Spinal cord (tissue), 10 donors: ENCODE data around the gene CRK. TPM values are rescaled to one million over a fixed set of nuclear protein-coding genes. Genes with fewer than 3 reads are reported as not detected.
"Not testable (repeated sequence)": the region's sequence is repeated elsewhere in the genome, so short reads cannot be mapped to it uniquely, and the experiment has no call there.

Source experiments
- DNase-seq, 6 donors: peaks; one replicate each; pipeline versions ENCODE4 v3.0.0 to v3.0.0-alpha.2; 2013 to 2015; ENCODE audit warnings: low spot score in 6 of 6, low read depth in 4 of 6
- H3K27ac ChIP-seq: one replicate; pipeline ENCODE4 v1.5.1; 2013; ENCODE audit warnings: low read depth, low read length, control low read depth
- H3K27me3 ChIP-seq: one replicate; pipeline ENCODE4 v1.6.1; 2013; ENCODE audit warnings: low read length; ENCODE audit not compliant: control insufficient read depth, insufficient read depth
- H3K36me3 ChIP-seq: one replicate; pipeline ENCODE4 v1.6.1; 2013; ENCODE audit warnings: low read length; ENCODE audit not compliant: control insufficient read depth, insufficient read depth
- H3K4me1 ChIP-seq: one replicate; pipeline ENCODE4 v1.6.1; 2013; ENCODE audit warnings: low read length; ENCODE audit not compliant: control insufficient read depth, insufficient read depth
- H3K4me3 ChIP-seq: one replicate; pipeline ENCODE4 v1.5.1; 2013; ENCODE audit warnings: low read depth, low read length, control low read depth
- H3K9me3 ChIP-seq: one replicate; pipeline ENCODE4 v1.6.1; 2013; ENCODE audit warnings: low read length; ENCODE audit not compliant: control insufficient read depth, insufficient read depth
- WGBS: methylation state at CpG from one replicate; pipeline ENCODE4 v1.1.5; 2013; ENCODE audit warnings: missing lambda C conversion rate; ENCODE audit not compliant: insufficient coverage; 5-methylcytosine and 5-hydroxymethylcytosine counted together
- polyA plus RNA-seq, 2 donors: library from polyadenylated mRNA; unstranded; fragments of 120-200 nt; gene quantifications; one replicate each; pipeline ENCODE4 v1.2.1, GENCODE V29; 2013; ENCODE audit not compliant: insufficient read length in 2 of 2
- total RNA-seq, 2 donors: library from RNA; depleted of rRNA in 1 of 2; stranded (reverse); fragments of 120-200 nt in 1 of 2; fragments of >200 nt in 1 of 2; gene quantifications; one replicate each; pipeline versions ENCODE4 v1.2.3 to v1.2.4, GENCODE V29; 2013 to 2014
- donor health status: healthy.

The CRK gene
- total and polyA plus RNA-seq, 4 donors: 70.2 to 105 (median 80.5) TPM

GRCh38 chr17:1438593-1439083, 17.4 kb downstream of the CRK start:
- Histone ChIP-seq H3K36me3 (peaks cover 28% of the 10 kb centered on the region), H3K4me1 (no peaks in the 10 kb centered on the region), H3K27me3 (no peaks in the 10 kb centered on the region), H3K27ac (no peak overlapping the region), H3K4me3 (no peak overlapping the region), H3K9me3 (no peaks in the 10 kb centered on the region)
- 94% methylated on average over 3 of the region's 11 CpGs for WGBS
- no peak for DNase-seq

- WGBS: no CpG with 5 or more reads among the region's 3 CpGs
- Histone ChIP-seq H3K9me3 (no peaks in the 10 kb centered on the region), H3K27me3 (no peaks in the 10 kb centered on the region), H3K27ac (no peak overlapping the region), H3K4me1 (no peaks in the 10 kb centered on the region), H3K36me3 (peaks cover 39% of the 10 kb centered on the region), H3K4me3 (no peak overlapping the region)
- no peak for DNase-seq
Observed at GRCh38 chr17:1435326-1435725, 20.7 kb downstream of the CRK start.

GRCh38 chr17:1434150-1434549, 21.9 kb downstream of the CRK start:
- Histone ChIP-seq H3K9me3 (no peaks in the 10 kb centered on the region), H3K4me1 (no peaks in the 10 kb centered on the region), H3K4me3 (no peak overlapping the region), H3K27ac (no peak overlapping the region), H3K27me3 (no peaks in the 10 kb centered on the region), H3K36me3 (peaks cover 42% of the 10 kb centered on the region)
- no peak for DNase-seq
- 100% methylated on average over 1 of the region's 3 CpGs for WGBS

GRCh38 chr17:1431631-1432104, 24.4 kb downstream of the CRK start:
- Histone ChIP-seq H3K9me3 (no peaks in the 10 kb centered on the region), H3K4me1 (no peaks in the 10 kb centered on the region), H3K27me3 (no peaks in the 10 kb centered on the region), H3K27ac (no peak overlapping the region), H3K4me3 (no peak overlapping the region), H3K36me3 (peaks cover 39% of the 10 kb centered on the region)
- no peak for DNase-seq
- 86% methylated on average over 1 of the region's 2 CpGs for WGBS

GRCh38 chr17:1423456-1424135, 32.4 kb downstream of the CRK start:
- H3K9me3 ChIP-seq: no peaks in the 10 kb centered on the region
- 82% methylated on average over 5 of the region's 10 CpGs for WGBS
- DNase-seq: no peak
- H3K36me3 ChIP-seq: peaks cover 52% of the 10 kb centered on the region
- H3K4me3 ChIP-seq: no peak overlapping the region
- no peak overlapping the region for H3K27ac ChIP-seq
- no peaks in the 10 kb centered on the region for H3K27me3 ChIP-seq
- H3K4me1 ChIP-seq: no peaks in the 10 kb centered on the region

- no CpG with 5 or more reads among the region's 7 CpGs for WGBS
- no peak for DNase-seq
- Histone ChIP-seq H3K4me3 (no peak overlapping the region), H3K4me1 (no peaks in the 10 kb centered on the region), H3K27ac (no peak overlapping the region), H3K27me3 (no peaks in the 10 kb centered on the region), H3K9me3 (no peaks in the 10 kb centered on the region), H3K36me3 (peaks cover 53% of the 10 kb centered on the region)
Observed at GRCh38 chr17:1422885-1423284, 33.1 kb downstream of the CRK start.

- Histone ChIP-seq H3K27me3 (no peaks in the 10 kb centered on the region), H3K4me1 (no peaks in the 10 kb centered on the region), H3K27ac (no peak overlapping the region), H3K9me3 (no peaks in the 10 kb centered on the region), H3K36me3 (peaks cover 60% of the 10 kb centered on the region), H3K4me3 (no peak overlapping the region)
- 92% methylated on average over 5 of the region's 11 CpGs for WGBS
- no peak for DNase-seq
Observed at GRCh38 chr17:1421470-1421869, 34.6 kb downstream of the CRK start.

- H3K27ac ChIP-seq: no peak overlapping the region
- no peaks in the 10 kb centered on the region for H3K27me3 ChIP-seq
- H3K4me3 ChIP-seq: no peak overlapping the region
- no peaks in the 10 kb centered on the region for H3K9me3 ChIP-seq
- 60% methylated on average over 1 of the region's 2 CpGs for WGBS
- peaks cover 57% of the 10 kb centered on the region for H3K36me3 ChIP-seq
- no peaks in the 10 kb centered on the region for H3K4me1 ChIP-seq
- no peak for DNase-seq
Observed at GRCh38 chr17:1420981-1421380, 35.1 kb downstream of the CRK start.

GRCh38 chr17:1420163-1420562, 35.9 kb downstream of the CRK start:
- H3K36me3 ChIP-seq: peaks cover 49% of the 10 kb centered on the region
- 100% methylated on average over 3 of the region's 11 CpGs for WGBS
- no peaks in the 10 kb centered on the region for H3K4me1 ChIP-seq
- no peak for DNase-seq
- H3K9me3 ChIP-seq: no peaks in the 10 kb centered on the region
- no peak overlapping the region for H3K4me3 ChIP-seq
- no peak overlapping the region for H3K27ac ChIP-seq
- H3K27me3 ChIP-seq: no peaks in the 10 kb centered on the region

GRCh38 chr17:1418476-1418875, 37.6 kb downstream of the CRK start:
- not testable (repeated sequence) for DNase-seq, H3K4me1 ChIP-seq, H3K4me3 ChIP-seq, H3K27me3 ChIP-seq, H3K27ac ChIP-seq, H3K9me3 ChIP-seq
- peaks cover 35% of the 10 kb centered on the region for H3K36me3 ChIP-seq
- 98% methylated on average over 7 of the region's 10 CpGs for WGBS
